ENCODE measurements around the gene RRAS.

RRAS gene

DNA sequence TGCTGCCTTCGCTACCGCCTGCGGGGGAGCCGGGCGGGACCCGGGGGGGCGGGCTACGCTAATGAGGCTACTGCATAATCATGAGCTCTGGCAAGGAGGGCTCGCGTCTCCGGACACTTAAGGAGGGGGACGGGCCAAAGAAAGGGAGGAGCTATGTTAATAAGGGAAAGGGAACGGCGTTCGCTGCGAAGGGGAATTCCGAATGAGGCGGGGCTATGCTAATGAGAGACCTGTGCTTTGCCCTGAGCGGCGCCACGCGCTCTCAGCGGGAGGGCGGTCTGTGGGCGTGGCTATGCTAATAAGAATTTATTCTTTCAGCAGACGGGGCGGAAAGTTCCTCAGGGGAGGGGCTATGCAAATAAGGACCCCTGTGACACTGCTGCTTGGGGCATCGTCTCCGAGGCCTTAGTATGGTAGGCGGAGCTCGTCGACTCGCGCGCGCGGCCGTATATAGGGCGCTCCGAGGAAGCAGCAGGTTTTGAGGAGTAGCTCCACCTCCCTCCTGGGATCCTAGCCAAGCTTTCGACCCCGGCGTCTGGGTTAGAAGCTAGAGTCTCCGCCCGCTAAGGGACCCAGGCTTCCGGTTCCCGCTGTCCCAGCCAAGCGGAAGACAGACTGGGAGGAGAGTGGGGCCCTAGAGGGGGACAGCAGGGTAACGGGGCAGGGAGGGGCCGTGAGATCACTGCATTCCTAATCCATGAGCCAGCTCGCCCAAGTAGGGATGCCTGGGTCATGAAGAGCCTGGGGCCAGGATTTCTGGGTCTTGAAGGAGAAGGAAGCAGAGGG is at the start of gene RRAS:
Gene RRAS, minus strand, starts transcription at position 31 of the 786 bp plus-strand sequence. CDS start 45 bp downstream, outside the sequence.
- DNase-seq (ENCODE audit: low read depth) = peak; percentile 99

DNA sequence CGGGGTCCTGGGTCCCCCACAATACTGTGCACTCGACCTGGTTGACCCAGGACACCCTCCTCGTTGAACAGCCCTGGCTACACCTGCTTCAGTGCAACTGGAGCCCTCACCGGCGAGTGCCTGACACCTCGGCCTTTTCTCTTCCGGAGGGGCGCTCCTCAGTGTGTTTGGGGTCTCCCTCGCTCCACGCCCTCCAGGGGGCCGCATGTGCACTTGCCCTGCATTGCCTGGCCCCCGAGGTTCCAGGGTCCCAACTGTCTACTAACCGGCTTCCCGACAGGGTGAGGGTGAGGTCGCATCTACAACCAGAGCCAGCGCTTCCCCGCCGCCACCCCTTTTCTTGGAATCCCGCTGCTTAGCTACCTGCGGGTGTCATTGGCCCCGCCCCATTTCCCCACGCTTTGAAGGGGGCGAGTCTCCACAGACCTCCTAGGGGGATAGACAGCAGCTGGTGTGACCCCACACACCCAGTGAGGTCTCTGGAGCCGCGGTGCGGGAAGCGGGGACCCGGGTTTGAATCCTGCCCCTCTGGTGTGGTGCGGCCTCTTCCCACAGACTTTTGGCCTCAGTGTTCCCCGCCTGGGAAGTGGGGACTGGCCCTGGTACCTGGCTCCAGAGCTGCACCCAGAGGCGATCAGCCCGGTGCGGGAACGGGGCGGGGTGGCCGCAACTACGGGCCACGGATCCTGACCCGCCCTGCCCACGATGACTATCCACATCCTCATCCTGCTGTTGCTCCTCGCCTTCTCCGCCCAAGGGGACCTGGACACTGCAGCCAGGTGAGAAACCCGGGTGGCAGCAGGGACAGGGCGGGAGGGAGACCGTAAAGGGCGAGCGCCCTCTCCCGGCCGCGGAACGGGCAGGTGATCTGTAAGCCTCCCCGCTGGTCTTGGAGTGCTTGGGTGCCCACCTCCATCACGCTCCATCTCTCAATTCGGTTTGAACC is 49.5 kb upstream of the RRAS start, which contains the start of gene ADM5:
Gene ADM5, plus strand, starts transcription at position 462 of the 946 bp plus-strand sequence. Its CDS starts 244 bp downstream, at position 706.
- no peak for DNase-seq (ENCODE audit: low read depth)

DNA sequence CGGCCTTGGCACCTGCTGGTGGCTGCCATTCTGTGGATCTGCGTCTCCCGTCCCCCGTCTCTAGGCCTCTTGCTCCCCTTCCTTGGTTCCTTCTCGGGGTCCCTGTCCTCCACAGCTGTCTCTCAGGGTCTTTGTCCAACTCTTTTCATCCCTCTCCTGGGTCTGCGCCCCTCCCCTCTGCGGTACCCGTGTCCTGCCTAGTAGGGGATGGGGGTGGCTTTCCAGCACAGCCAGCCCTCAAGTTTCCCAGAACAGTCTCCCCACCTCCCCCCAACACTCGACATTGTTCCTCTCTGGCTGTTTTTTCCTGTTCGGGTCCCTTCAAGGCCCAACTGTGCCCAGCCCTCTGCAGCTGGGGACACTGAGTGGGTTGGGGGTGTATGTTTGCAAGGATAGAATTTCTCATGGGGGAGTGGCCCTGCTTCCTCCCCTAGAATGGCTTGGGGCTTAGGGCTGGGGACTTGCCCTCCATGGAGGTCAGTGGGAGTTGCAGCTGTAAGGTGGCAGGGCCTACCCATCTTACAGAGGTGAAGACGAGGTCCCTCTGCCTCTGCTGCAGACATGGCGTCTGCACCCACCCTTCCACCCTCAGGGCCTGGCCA is 48.7 kb upstream of the RRAS start:
- no peak for DNase-seq (ENCODE audit: low read depth)

DNA sequence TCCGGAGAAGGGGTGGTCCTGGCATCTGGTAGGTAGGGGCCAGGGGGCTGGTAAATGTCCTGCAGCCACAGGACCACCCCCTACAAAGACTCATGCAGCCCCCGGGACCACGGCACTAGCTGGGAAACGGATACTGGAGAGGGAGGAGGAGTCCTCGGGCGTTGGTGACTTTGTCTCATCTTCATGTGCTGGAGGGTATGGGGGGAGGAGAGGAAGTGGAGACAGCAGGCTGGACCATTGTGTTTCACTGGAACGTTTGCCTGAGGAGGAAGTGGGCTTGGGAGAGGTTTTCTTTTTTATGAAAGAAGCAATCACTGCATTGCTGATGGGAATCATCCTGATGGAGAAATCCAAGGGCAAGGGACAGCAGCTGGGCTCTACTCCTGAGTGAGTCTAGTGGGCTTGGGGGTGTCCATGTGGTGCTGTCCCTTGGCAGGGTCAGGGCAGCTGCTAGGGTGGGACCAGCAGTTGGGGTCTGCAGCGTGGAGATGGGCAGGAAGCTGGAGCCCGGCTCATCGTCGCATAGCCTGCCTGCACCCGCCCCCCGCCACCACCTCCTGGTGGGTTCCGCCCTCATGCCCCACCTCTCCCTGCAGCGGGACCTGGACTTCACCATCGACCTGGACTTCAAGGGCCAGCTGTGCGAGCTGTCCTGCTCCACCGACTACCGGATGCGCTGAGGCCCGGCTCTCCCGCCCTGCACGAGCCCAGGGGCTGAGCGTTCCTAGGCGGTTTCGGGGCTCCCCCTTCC is 47.8 kb upstream of the RRAS start:
- DNase-seq (ENCODE audit: low read depth) = no peak

DNA sequence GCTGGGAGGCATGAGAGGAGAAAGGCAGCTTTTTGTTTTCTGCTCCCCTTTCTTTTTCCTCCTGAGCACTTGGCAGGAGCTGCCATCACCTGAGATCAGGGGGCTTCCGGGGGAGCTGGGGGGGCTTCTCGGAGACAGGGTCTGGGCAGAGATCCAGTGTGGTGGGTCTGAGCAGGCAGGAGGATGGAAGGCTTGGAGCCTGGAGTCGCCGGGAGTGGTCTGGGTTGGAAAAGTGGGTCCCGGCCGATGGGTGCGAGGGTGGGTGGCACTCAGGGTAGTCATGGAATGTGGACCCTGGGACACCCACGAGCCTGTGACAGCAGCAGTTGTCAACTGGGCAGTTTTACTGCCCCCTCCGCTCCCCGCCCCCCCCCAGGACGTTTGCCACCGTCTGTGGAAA is 47.2 kb upstream of the RRAS start:
- no peak for DNase-seq (ENCODE audit: low read depth)

DNA sequence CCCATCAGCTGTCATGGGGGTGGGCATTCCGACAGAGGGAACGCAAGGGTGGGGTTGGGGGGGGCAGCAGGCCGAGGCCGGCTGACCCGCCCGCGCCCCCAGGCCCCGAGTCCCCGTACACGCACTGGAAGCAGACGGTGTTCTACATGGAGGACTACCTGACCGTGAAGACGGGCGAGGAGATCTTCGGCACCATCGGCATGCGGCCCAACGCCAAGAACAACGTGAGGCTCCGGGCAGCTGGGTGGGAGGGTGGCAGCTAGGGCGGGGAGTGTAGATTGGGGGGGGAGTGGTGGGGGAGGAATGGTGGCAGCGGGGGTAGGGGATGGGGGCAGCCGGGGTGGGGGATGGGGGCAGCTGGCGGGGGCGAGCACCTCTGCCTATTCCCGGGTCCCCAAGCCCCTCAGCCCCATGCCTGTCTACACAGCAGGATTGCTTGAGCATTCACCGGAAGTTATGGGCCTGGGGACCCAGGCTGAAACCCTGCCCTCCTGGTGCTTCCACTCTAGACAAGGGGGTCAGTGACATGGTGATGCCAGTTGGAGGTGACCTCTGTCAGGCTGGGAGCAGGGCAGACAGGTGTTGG is 46.7 kb upstream of the RRAS start:
- DNase-seq (ENCODE audit: low read depth) = no peak

DNA sequence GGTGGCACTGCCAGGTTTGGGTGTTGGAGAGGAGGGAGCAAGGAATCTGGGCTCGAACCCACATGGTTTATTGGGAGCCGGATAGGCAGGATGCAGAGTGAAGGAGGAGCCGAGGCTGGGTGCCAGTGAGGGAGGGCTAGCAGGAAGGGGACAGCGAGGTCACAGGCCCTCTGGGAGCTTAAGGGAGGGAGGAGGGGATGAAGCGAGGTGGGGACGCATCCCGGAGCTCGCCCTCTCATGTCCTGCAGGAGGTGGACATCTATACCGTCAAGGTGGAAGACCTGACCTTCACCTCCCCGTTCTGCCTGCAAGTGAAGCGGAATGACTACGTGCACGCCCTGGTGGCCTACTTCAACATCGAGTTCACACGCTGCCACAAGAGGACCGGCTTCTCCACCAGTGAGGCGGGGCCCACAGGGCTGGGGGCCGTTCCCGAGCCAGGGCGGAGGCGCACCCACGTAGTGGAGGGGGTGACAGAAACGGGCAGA is 45.9 kb upstream of the RRAS start:
- no peak for DNase-seq (ENCODE audit: low read depth)

DNA sequence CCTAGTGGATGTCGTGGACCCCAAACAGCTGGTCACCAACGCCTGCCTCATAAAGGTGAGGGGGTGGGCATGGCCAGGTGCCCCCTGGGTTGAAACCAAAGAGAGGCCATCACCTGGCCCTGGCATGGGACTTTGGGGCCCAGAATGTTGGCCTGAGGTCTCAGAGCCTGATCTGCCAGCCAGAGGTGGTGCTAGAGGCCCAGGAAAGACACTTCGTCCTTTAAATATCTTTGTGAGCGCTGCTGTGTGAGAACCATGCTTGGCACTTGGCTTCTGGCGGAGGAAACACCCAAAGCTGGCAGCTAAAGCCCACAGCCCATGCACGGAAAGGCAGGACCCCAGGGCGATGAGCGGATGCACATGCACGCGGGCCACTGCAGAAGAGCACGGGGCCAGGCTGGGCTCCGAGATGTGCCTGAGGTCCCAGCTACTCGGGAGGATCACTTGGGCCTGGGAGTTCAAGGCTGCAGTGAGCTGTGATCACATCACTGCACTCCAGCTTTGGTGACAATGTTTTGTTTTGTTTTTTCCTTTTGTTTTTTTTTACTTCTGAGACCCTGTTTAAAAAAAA is 45.1 kb upstream of the RRAS start:
- no peak for DNase-seq (ENCODE audit: low read depth)

DNA sequence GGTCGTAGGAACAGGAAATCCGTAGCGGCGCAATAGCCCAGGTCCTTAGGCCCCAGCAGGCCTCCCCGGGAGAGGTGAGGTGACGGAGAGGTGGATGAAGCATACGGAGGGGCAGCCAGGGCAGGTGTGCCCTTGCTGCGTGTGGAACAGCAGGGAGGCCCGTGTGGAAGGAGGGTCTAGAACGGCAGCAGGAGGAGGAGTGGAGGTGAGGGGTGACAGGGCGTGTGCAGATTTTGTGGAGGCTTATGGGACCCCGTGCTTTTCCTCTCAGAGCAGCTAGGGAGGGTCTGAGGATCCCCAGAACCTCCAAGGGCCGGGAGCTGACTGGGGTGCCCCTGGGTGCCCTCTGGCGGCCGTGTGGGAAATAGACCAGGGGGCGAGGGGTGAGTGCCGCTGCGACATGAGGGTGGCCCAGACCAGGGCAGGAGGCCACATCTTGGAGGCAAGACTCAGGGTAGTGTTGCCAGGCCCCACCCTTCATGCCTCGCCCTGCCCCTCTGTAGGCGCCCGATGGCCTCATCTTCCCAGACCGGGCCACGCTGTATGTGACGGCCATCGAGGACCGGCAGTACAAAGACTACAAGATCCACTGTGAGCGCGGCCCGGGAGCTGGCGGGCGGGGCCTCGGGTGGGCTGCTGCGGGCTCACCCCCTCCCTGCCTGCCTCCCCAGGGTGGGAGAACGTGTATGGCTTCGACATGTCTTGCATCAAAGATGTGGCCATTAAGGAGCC is 44.5 kb upstream of the RRAS start:
- no peak for DNase-seq (ENCODE audit: low read depth)

DNA sequence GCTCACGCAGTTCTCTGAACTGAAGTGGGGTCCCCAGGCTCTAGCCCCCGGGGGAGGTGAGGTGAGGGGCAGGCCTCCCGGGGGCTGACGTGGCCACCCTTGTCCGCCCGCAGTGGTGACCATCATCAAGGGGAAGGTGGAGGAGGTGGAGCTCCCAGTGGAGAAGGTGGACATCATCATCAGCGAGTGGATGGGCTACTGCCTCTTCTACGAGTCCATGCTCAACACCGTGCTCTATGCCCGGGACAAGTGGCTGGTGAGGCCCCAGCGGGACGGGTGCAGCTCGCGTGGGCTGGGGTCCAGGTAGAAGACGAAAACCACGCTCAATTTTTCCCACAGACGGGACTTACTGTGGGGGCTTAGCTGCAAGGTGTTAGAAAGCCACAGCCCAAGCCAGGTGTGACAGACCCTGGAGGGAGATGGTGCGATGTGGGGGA is 43.9 kb upstream of the RRAS start:
- no peak for DNase-seq (ENCODE audit: low read depth)

DNA sequence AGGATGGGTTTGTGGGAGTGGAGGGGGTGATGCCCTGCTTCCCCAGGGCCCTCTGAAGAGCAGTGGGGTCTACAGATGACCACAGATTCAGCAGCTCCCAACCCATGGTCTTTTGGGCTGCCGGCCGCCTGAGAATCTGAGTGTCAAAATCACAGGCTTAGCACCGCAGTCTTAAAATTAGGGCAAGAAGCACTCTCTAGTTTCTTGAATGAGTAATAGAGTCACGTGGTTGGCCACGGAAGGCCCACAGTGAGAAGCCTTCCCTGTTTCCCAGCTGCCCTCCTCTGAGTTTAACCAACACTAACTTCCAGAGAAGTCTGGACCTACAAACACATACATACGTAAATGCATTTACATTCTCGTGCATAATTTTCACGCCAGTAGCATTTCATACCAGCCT is 42.3 kb upstream of the RRAS start:
- no peak for DNase-seq (ENCODE audit: low read depth)

DNA sequence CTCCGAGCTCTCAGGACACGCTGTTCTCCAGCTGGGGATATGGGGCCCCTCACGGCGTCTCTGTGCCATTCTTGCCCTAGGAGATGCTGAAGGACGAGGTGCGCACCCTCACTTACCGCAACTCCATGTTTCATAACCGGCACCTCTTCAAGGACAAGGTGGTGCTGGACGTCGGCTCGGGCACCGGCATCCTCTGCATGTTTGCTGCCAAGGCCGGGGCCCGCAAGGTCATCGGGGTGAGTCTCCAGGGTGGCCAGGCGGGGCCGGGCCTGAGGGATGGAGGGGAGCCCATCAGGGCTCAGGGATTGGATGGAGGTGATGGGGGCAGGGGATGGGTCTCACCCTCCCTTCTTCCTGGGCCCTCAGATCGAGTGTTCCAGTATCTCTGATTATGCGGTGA is 41.9 kb upstream of the RRAS start:
- no peak for DNase-seq (ENCODE audit: low read depth)

DNA sequence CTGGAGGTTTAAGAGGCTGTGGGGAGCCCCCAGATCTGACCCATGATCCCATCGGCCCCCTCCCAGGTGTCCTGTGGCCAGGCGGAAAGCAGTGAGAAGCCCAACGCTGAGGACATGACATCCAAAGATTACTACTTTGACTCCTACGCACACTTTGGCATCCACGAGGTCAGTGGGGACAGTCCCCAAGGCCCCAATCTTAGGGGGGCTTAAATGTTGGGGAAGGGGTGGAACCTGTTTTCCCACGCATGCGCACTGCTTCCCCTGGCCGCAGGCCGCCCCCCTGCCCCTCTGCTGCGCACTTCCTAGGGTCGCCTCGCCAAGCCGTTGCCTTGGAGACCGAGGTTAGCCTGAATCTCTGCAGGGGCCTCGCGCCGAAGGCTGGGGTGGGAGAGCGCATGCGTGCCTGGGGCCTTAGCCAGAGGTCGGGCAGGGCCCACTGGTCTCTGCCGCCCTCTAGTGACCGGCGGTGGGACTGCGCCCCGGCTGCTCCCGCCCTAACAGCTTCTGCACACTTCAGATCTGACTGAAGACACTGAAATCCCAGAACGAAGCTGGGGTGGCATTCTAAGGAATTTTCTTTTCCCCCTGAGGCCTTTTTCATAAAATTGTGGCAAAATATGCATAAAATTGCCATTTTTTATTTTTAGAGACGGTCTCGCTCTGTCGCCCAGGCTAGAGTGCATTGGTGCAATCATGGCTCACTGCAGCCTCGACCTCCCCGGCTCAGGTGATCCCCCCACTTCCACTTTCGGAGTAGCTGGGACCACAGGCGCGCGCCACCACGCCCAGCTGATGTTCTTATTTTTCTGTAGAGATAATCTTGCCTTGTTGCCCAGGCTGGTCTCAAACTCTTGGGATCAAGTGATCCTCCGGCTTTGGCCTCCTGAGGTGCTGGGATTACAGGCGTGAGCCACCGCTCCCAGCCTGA is 40.7 kb upstream of the RRAS start:
- peak; percentile 84 for DNase-seq (ENCODE audit: low read depth)

DNA sequence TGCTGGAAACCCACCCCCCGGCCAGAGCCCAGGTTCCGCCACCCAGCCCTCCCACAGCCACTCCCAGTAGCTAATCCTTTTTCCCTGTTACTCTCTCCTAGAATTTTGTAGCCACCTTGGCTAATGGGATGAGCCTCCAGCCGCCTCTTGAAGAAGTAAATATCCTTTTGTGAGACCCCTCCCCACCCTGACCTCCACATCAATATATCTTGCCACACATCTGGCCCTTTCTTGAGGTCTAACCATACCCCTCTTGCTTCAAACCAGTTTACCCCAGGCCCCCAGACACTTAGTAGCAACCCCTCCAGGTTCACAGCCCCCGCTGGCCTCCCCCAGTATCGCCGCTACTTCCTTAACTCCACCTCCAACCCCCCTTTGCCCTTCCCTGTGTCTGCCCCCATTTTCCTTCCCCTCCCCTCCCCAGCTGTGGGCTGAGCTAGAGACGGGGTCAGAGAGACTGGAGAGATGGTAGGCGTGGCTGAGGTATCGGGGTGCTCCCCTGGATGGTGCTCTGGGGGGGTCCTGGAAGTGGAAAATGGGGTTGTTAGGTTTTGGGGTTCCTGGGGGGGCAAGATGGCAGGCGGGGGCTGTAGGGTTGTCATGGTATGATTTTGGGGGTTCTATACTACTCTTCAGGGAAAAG is 39.9 kb upstream of the RRAS start:
- no peak for DNase-seq (ENCODE audit: low read depth)

DNA sequence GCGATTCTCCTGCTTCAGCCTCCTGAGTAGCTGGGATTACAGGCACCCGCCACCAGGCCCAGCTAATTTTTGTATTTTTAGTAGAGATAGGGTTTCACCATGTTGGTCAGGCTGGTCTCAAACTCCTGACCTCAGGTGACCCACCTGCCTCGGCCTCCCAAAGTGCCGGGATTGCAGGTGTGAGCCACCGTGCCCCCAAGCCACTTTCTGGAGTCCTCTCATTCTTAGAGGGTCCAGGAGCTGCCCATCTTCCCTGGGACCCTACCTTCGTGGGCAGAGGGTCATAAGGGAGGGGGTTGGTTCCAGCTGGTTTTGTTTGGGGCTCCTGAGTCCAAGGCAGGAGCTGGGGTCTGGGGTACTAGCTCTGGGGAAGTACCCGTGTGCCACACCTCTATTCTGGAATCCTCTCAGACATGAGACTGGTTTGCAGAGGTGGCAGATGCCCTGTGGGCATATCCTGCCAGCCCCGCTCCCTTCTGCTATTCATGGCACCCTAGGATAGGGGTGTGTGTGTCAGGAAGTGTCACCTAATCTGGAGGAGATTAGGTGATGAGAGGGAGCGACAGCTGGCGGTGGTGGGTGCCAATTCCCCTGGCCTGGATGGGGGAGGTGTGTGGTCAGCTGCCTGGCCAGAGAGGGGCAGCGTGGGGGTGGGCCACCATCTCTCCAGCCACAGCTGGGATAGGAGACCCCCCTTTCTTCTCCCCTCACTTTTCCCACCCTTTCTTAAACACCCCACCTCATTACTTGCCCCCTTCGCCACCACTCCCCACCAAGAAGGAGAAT is 39.2 kb upstream of the RRAS start:
- DNase-seq (ENCODE audit: low read depth) = no peak

DNA sequence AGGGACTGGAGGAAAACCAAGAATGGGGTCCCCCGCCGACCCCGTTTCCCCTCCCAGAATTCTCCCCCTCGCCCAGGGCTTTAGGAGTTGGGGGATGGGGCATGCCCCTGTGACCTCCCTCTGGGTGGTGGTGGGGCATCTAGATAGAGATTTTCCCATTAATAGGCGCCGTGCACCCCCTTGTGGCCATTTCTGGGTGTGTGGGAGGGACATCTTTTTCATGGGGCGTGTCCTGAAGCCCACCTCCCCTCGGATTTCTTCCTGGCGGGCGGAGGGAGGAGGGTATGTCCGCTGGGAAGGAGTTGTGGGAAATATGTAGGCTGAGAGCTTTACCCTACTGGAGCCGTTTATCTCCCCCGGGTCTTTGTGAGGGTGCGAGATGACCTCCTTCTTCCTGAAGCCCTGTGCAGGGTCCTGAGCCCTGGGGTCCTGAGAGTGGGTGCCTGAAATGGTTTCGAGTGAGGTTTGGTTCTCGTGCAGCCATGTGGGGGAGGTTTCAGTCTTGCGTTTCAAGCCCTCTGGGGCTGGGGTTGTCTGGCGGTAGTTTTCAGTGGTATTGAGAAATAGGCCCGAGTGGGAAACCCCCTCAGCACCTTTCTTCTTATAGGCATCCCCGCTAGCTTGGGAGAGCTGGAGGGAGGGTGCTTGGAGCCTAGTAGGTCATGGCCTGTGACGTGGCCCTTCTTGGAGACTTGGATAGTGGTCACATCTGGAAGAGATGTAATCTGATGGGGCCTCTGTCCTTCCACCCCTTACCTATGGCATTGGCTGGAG is 38.1 kb upstream of the RRAS start:
- DNase-seq (ENCODE audit: low read depth) = peak; percentile 60
